BJ (cell line): ENCODE results near the gene HAS3. TPM values are rescaled to one million over a fixed set of nuclear protein-coding genes. Genes with fewer than 3 reads are reported as not detected.

ENCODE experiments used
- CTCF ChIA-PET: fragments of 350-600 bp; formaldehyde crosslinking; extraction: SDS; loops from one replicate; lab custom pipeline; 2021; ENCODE audit warnings: antibody characterized with exemption, inconsistent platforms; lab: Yijun Ruan, JAX
- POLR2A ChIA-PET: fragments of 300-600 bp; sonication (Branson Sonifier 250); formaldehyde crosslinking; extraction: SDS; loops from one replicate; lab custom pipeline; 2021; ENCODE audit warnings: antibody characterized with exemption; lab: Charles Lee
- DNase-seq: peaks from one replicate; pipeline ENCODE4 v3.0.0-alpha.2; 2011; ENCODE audit warnings: low read depth
- H3K27me3 ChIP-seq: 2 replicates; pipeline ENCODE4 v1.6.0; 2011; ENCODE audit warnings: low read length; ENCODE audit not compliant: control insufficient read depth, insufficient read depth
- H3K36me3 ChIP-seq: 2 replicates; pipeline ENCODE4 v1.5.1; 2011; ENCODE audit warnings: low read length; ENCODE audit not compliant: control insufficient read depth, insufficient read depth
- H3K4me3 ChIP-seq: 2 replicates; pipeline ENCODE4 v1.5.1; 2011; ENCODE audit warnings: low read depth, mild to moderate bottlenecking, control low read depth, low read length
- polyA plus RNA-seq: library from polyadenylated mRNA; depleted of rRNA; stranded (reverse); fragments of >200 nt; gene quantifications from 2 replicates; pipeline ENCODE4 v1.2.3, GENCODE V29; 2011
- TF ChIP-seq, protein P1 (sequence below): IDR thresholded peaks from 2 replicates; pipeline ENCODE4 v1.5.1; 2011; ENCODE audit warnings: low read depth, mild to moderate bottlenecking, control low read depth, inconsistent platforms, low read length, moderate library complexity; ENCODE audit not compliant: insufficient read depth

The HAS3 gene
- polyA plus RNA-seq, 1 experiment: 2.3 TPM

DNA sequence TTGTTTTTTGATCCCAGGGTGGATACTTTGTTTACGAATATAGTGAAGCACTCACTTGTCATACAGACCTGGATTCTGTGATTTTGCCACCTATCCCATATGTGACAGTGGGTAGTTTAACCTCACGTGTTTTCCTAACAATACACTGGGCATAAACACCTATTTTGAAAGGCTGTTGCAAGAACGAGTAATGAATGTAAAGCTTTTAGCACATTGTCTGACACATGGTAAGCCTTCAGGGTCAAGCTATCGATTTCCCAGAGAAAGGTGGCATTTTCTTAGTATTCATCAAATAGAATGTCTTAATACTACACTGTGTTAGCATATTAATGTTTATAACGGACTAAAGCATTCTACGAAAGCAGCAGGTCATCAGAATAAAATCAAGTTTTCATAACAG, 25.0 kb downstream of the HAS3 start:
- no peak overlapping the region for H3K4me3 ChIP-seq
- DNase-seq: no peak
- no peaks in the 10 kb centered on the region for H3K36me3 ChIP-seq
- H3K27me3 ChIP-seq: no peaks in the 10 kb centered on the region
- POLR2A ChIA-PET: no interaction called here
- CTCF ChIA-PET: interaction anchor here (1.3 to 16.2 kb wide), 5 partner anchors 12 to 603 kb away, joined by 3 to 146 read pairs (median 7); no protein-coding TSS in a partner anchor
- TF ChIP-seq, protein P1, sequence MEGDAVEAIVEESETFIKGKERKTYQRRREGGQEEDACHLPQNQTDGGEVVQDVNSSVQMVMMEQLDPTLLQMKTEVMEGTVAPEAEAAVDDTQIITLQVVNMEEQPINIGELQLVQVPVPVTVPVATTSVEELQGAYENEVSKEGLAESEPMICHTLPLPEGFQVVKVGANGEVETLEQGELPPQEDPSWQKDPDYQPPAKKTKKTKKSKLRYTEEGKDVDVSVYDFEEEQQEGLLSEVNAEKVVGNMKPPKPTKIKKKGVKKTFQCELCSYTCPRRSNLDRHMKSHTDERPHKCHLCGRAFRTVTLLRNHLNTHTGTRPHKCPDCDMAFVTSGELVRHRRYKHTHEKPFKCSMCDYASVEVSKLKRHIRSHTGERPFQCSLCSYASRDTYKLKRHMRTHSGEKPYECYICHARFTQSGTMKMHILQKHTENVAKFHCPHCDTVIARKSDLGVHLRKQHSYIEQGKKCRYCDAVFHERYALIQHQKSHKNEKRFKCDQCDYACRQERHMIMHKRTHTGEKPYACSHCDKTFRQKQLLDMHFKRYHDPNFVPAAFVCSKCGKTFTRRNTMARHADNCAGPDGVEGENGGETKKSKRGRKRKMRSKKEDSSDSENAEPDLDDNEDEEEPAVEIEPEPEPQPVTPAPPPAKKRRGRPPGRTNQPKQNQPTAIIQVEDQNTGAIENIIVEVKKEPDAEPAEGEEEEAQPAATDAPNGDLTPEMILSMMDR: no peak

DNA sequence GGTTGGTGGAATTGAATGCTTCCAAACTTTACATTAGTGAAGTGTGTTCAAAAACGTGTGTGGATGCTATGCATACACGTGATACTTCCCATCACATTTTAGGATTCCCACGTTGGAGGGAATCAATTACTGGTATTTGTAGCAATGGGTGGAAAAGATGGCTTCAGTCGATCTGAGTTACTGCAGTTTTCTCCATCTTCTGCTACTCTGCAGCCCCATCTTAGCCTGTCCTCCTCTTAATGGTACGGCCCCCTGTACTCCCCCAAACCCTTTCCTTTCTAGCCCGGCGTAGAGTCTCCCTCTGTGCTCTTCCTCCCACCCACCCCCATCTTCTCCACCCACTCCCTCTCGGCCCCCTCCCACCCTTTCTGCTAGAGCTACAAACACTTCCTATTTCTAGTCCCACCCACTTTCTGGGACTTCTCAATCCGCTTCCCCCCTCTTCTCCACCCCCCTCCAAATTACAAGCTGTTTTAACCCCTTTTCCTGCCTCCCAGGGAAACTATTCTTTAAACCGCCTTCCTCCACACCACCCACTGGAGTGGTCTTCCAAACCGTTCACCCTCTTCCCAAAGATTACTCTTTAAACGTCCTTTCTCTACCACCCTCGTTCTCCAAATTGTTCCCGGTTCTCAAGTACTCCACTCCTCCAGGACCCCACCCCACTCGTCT, 25.9 kb downstream of the HAS3 start:
- TF ChIP-seq, protein P1: no peak
- no peak for DNase-seq
- Histone ChIP-seq H3K4me3 (peak overlapping the region; percentile 98), H3K36me3 (no peaks in the 10 kb centered on the region), H3K27me3 (no peaks in the 10 kb centered on the region)
- ChIA-PET CTCF (interaction anchor here (0.5 to 16.2 kb wide), 3 partner anchors 49 to 541 kb away, joined by 3 to 146 read pairs (median 3); no protein-coding TSS in a partner anchor), POLR2A (no interaction called here)

DNA sequence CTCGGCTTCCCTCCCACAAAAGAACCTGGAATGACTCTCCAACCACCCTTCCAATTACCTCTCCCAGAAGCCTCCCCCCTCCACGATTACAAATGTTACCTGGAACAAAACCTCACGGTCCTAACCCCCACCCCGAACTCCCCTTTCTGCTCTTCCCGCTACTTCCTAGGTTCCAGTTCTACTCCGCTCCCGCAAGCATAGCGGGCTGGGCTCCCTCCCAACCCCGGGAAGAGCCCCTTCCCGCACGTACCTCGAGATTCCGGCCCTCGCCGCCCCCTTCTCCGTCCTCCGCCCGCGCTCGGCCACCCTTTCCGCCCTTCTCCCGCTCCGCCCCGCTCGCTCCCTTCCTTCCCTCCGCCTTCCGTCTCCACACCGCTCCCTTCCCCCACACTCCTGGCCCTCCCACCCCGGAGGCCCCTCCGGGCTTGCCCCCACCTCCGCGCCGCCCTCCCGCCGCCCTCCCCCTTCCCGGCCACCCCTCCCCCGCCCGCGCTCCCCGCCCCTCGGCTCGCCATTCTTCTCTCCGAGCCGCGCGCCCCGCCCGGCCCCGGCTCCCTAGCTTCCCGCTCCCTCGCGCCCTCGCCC, 26.5 kb downstream of the HAS3 start:
- ChIA-PET POLR2A (no interaction called here), CTCF (interaction anchor here (0.5 to 2.4 kb wide), 3 partner anchors 19 to 541 kb away, joined by 3 to 7 read pairs (median 3); no protein-coding TSS in a partner anchor)
- TF ChIP-seq, protein P1: no peak
- no peak for DNase-seq
- Histone ChIP-seq H3K36me3 (no peaks in the 10 kb centered on the region), H3K27me3 (no peaks in the 10 kb centered on the region), H3K4me3 (peak overlapping the region; percentile 98)

DNA sequence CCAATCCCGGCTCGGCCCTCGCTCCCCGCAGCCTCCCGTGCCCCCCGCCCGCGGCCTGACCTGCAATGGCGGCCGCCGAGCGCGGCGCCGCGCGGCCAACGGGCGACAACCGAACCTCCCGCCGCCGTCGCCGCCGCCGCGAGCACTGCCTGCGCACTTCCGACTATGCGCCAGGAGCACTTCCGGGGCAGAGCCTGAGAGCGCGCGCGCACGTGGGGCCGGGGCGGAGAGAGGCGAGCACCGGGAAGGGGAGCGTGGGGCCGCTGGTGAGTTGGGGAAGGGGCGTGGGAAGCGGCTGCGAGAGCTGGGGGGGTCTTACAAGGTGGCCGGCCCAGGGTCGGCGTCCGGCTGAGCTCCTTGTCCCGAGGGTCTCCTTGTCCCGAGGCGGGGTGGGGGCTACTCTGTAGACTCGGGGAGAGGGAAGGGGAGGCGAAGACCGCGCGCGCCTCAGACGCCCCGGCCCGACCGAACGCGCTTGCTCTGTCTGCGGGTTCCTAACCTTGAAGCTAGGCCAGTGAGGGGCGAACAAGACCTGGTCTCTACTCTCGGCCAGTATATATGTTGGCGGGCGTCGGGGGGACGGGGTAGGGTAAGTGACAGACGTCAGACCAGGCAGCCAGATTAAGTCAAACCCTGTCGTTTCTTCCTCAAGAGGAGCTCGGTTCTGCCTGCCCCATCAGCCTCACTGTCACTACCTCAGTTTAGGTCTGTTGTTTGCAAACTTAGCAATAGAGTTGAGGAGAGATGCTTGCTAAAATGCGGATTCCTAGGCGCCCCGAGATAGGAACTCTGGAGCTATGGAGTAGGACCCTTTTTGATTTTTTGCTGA, 27.2 kb downstream of the HAS3 start, which contains the start of the genes CHTF8 and UTP4:
Gene CHTF8, minus strand, starts transcription at position 165 of the 829 bp plus-strand sequence. CDS start 11,130 bp downstream, outside the sequence.
Gene UTP4, plus strand, starts transcription at position 226 of the 829 bp plus-strand sequence. CDS start 811 bp downstream, outside the sequence.
- no peaks in the 10 kb centered on the region for H3K36me3 ChIP-seq
- ChIA-PET CTCF (interaction anchor here (0.6 to 2.4 kb wide), 7 partner anchors 9 to 605 kb away, joined by 3 to 7 read pairs (median 4); no protein-coding TSS in a partner anchor), POLR2A (interaction anchor here (0.6 kb wide), 2 partner anchors 35 to 309 kb away, joined by 4 to 15 read pairs; no protein-coding TSS in a partner anchor)
- no peaks in the 10 kb centered on the region for H3K27me3 ChIP-seq
- DNase-seq: no peak
- H3K4me3 ChIP-seq: peak within 1 kb of the TSS; percentile 98
- TF ChIP-seq, protein P1: no peak
